ENCODE data around the gene TESK1.

TESK1 gene

DNA sequence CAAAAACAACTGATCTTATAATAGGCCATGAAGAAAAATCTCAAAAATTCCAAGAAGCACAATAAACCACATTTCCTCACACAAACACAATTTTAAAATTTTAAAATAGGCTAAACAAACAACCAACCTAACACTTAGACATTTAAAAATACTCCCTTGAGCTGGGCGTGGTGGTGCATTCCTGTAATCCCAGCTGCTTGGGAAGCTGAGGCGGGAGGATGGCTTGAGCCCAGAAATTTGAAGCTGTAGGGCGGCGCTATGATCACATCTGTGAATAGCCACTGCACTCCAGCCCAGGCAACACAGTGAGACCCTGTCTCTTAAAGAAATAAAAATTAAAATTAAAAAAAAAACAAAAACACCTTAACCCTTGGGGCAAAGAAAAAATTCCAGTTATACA, 36.9 kb upstream of the TESK1 start:
- no peak overlapping the region for H3K4me3 ChIP-seq (ENCODE audit: insufficient read depth, low read length, poor library complexity, severe bottlenecking)
- H3K9me3 ChIP-seq (ENCODE audit: insufficient read depth, low read length): no peaks in the 10 kb centered on the region
- 0 out of 2 replicates have a peak, but pooled peaks cover 2% of the 10 kb centered on the region for H3F3A ChIP-seq (ENCODE audit: insufficient read depth)
- H3K27me3 ChIP-seq (ENCODE audit: low read length): no peaks in the 10 kb centered on the region
- no peak overlapping the region for H3K4me2 ChIP-seq (ENCODE audit: low read depth, low read length, poor library complexity, severe bottlenecking)
- no peak overlapping the region for H2AFZ ChIP-seq (ENCODE audit: low read depth, low read length, severe bottlenecking)
- no peaks in the 10 kb centered on the region for H3K9me2 ChIP-seq (replicated peaks; ENCODE audit: insufficient read depth, low read length)
- TF ChIP-seq, protein P1, sequence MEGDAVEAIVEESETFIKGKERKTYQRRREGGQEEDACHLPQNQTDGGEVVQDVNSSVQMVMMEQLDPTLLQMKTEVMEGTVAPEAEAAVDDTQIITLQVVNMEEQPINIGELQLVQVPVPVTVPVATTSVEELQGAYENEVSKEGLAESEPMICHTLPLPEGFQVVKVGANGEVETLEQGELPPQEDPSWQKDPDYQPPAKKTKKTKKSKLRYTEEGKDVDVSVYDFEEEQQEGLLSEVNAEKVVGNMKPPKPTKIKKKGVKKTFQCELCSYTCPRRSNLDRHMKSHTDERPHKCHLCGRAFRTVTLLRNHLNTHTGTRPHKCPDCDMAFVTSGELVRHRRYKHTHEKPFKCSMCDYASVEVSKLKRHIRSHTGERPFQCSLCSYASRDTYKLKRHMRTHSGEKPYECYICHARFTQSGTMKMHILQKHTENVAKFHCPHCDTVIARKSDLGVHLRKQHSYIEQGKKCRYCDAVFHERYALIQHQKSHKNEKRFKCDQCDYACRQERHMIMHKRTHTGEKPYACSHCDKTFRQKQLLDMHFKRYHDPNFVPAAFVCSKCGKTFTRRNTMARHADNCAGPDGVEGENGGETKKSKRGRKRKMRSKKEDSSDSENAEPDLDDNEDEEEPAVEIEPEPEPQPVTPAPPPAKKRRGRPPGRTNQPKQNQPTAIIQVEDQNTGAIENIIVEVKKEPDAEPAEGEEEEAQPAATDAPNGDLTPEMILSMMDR (IDR thresholded peaks at IDR 0.05; ENCODE audit: insufficient read depth, low read length, poor library complexity, severe bottlenecking): no peak
- no peak for TF ChIP-seq EZH2phosphoT487 (conservative IDR thresholded peaks at IDR 0.05; ENCODE audit: low read length)
- no peak overlapping the region for H3K9ac ChIP-seq (ENCODE audit: low read length)
- H3K36me3 ChIP-seq (ENCODE audit: low read length): no peaks in the 10 kb centered on the region
- no peaks in the 10 kb centered on the region for H3K79me2 ChIP-seq (ENCODE audit: insufficient read depth, low read length)
- H4K20me1 ChIP-seq (ENCODE audit: low read depth, low read length): no peaks in the 10 kb centered on the region
- no peak overlapping the region for H3K27ac ChIP-seq (ENCODE audit: low read depth, low read length)

DNA sequence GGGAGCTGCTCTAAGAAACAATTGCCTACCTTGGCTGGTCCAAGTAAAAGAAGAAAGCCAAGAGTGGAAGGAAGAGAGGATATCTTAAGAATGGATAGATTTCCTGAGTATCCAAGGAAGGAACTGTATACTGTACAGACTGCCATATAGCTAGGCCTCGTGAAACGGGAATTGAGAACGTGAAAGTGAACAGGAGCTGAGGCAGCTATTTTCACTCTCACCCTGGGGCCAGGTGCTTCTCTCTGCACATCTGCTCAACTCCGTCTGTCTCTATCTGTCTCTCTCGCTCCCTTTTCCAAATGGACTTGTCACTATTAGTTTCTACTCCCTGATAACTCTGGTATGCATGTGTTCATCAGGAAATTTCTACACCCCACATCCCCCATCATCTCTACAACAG, 35.9 kb upstream of the TESK1 start:
- H3K27ac ChIP-seq (ENCODE audit: low read depth, low read length): no peak overlapping the region

DNA sequence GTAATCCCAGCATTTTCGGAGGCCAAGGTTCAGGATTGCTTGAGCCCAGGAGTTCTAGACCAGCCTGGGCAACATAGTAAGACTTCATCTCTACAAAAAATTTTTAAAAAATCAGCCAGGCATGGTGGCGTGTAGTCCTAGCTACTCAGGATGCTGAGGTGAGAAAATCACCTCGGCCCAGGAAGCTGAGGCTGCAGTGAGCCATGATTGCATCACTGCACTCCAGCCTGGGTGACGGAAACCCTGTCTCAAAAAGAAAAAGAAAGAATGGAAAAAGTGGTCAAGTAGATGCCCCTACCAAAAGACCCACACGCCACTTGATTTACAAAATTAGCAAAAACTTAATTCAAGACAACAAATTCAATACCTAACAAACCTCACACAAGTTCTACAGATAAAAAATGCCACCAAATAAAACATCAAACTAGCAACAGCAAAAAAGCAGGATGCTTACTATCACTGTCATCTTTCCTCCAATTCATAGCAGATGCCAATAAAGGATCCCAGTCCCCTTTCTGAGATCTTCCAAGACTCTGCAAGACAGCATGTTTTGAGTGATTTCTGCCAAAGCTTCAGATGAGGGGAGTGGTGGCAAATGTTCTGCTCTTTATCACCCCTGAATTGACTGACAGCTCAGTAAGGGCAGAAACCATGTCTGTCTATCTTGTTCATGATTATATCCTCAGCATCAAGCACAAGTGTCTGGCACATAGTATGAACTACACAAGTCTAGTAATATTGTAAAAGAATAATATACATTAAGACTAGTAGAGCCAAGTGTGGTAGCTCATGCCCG, 34.2 kb upstream of the TESK1 start:
- Histone ChIP-seq H3K9ac (ENCODE audit: low read length) (no peak overlapping the region), H3K4me3 (ENCODE audit: insufficient read depth, low read length, poor library complexity, severe bottlenecking) (no peak overlapping the region), H3K79me2 (ENCODE audit: insufficient read depth, low read length) (no peaks in the 10 kb centered on the region), H3K36me3 (ENCODE audit: low read length) (no peaks in the 10 kb centered on the region), H3K27me3 (ENCODE audit: low read length) (no peaks in the 10 kb centered on the region), H2AFZ (ENCODE audit: low read depth, low read length, severe bottlenecking) (no peak overlapping the region), H3K4me2 (ENCODE audit: low read depth, low read length, poor library complexity, severe bottlenecking) (no peak overlapping the region), H3K9me3 (ENCODE audit: insufficient read depth, low read length) (no peaks in the 10 kb centered on the region), H3F3A (ENCODE audit: insufficient read depth) (0 out of 2 replicates have a peak, but pooled peaks cover 2% of the 10 kb centered on the region), H3K27ac (ENCODE audit: low read depth, low read length) (no peak overlapping the region), H3K9me2 (replicated peaks; ENCODE audit: insufficient read depth, low read length) (no peaks in the 10 kb centered on the region), H4K20me1 (ENCODE audit: low read depth, low read length) (no peaks in the 10 kb centered on the region)
- TF ChIP-seq EZH2phosphoT487 (conservative IDR thresholded peaks at IDR 0.05; ENCODE audit: low read length): no peak
- TF ChIP-seq, protein P1 (IDR thresholded peaks at IDR 0.05; ENCODE audit: insufficient read depth, low read length, poor library complexity, severe bottlenecking): no peak

More for the DNA sequence above, 35.9 kb upstream of the TESK1 start:
- Histone ChIP-seq H3K9me3 (ENCODE audit: insufficient read depth, low read length) (no peaks in the 10 kb centered on the region), H3K9ac (ENCODE audit: low read length) (no peak overlapping the region), H3F3A (ENCODE audit: insufficient read depth) (0 out of 2 replicates have a peak, but pooled peaks cover 2% of the 10 kb centered on the region), H3K4me3 (ENCODE audit: insufficient read depth, low read length, poor library complexity, severe bottlenecking) (no peak overlapping the region), H3K36me3 (ENCODE audit: low read length) (no peaks in the 10 kb centered on the region), H3K27me3 (ENCODE audit: low read length) (no peaks in the 10 kb centered on the region), H3K4me2 (ENCODE audit: low read depth, low read length, poor library complexity, severe bottlenecking) (no peak overlapping the region), H3K9me2 (replicated peaks; ENCODE audit: insufficient read depth, low read length) (no peaks in the 10 kb centered on the region), H3K79me2 (ENCODE audit: insufficient read depth, low read length) (no peaks in the 10 kb centered on the region), H2AFZ (ENCODE audit: low read depth, low read length, severe bottlenecking) (no peak overlapping the region), H4K20me1 (ENCODE audit: low read depth, low read length) (no peaks in the 10 kb centered on the region)
- TF ChIP-seq, protein P1 (IDR thresholded peaks at IDR 0.05; ENCODE audit: insufficient read depth, low read length, poor library complexity, severe bottlenecking): no peak
- no peak for TF ChIP-seq EZH2phosphoT487 (conservative IDR thresholded peaks at IDR 0.05; ENCODE audit: low read length)
